ENCODE measurements around the gene CTXND2. TPM values are rescaled to one million over a fixed set of nuclear protein-coding genes. Genes with fewer than 3 reads are reported as not detected.
A peak's percentile ranks its signal among the peaks of the same experiment; 100 is the strongest.
"Not testable (repeated sequence)": the region's sequence is repeated elsewhere in the genome, so short reads cannot be mapped to it uniquely, and the experiment has no call there.

The CTXND2 gene
- total RNA-seq, result not detected in 2 replicates

DNA sequence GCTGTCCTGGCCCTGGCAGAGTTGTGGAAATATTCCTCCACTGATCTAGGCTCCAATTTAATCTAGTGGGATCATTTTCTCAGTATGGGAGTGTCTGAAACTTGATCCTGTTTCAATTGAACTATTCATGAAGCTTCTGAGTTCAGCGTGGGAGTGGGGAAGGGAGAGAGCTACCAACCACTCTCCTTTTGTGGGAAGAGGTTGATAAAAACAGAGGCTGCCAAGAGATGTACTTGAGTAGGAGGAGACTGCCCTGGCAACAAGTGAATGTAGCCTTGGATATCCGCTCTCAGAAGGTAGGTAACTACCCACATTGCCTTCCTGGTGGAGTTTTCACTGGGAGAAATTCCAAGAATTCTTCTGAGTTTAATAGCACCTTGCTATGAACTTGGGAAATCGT lies at the start of gene CTXND2:
TSS of gene CTXND2 (plus strand) at position 119 of the 400 bp plus-strand sequence. CDS start 25,179 bp downstream, outside the sequence.
- peak; percentile 21 for DNase-seq (ENCODE audit: low read depth)
- Histone ChIP-seq H3K36me3 (ENCODE audit: control insufficient read depth, insufficient read depth, low read length) (no peaks in the 10 kb centered on the region), H3K27me3 (ENCODE audit: control insufficient read depth, insufficient read depth, low read length) (no peaks in the 10 kb centered on the region), H3K4me3 (ENCODE audit: low read depth, low read length) (no peak within 1 kb of the TSS)
- TF ChIP-seq, protein P1, sequence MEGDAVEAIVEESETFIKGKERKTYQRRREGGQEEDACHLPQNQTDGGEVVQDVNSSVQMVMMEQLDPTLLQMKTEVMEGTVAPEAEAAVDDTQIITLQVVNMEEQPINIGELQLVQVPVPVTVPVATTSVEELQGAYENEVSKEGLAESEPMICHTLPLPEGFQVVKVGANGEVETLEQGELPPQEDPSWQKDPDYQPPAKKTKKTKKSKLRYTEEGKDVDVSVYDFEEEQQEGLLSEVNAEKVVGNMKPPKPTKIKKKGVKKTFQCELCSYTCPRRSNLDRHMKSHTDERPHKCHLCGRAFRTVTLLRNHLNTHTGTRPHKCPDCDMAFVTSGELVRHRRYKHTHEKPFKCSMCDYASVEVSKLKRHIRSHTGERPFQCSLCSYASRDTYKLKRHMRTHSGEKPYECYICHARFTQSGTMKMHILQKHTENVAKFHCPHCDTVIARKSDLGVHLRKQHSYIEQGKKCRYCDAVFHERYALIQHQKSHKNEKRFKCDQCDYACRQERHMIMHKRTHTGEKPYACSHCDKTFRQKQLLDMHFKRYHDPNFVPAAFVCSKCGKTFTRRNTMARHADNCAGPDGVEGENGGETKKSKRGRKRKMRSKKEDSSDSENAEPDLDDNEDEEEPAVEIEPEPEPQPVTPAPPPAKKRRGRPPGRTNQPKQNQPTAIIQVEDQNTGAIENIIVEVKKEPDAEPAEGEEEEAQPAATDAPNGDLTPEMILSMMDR (IDR thresholded peaks at IDR 0.05; ENCODE audit: insufficient read depth, low read length, poor library complexity, severe bottlenecking), result no peak

DNA sequence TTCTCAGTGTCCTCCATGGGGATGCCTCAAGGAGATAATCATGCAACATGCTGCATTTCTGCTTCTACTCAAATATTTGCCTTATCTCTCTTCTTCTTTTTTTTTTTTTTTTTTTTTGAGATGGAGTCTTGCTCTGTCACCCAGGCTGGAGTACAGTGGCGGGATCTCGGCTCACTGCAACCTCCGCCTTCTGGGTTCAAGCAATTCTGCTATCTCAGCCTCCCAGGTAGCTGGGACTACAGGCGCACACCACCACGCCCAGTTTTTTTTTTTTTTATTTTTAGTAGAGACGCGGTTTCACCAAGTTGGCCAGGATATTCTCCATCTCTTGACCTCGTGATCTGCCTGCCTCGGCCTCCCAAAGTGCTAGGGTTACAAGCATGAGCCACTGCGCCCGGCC lies 46.1 kb upstream of the CTXND2 start:
- not testable (repeated sequence) for H3K36me3 ChIP-seq (ENCODE audit: control insufficient read depth, insufficient read depth, low read length); DNase-seq (ENCODE audit: low read depth); H3K27me3 ChIP-seq (ENCODE audit: control insufficient read depth, insufficient read depth, low read length); H3K4me3 ChIP-seq (ENCODE audit: low read depth, low read length)

DNA sequence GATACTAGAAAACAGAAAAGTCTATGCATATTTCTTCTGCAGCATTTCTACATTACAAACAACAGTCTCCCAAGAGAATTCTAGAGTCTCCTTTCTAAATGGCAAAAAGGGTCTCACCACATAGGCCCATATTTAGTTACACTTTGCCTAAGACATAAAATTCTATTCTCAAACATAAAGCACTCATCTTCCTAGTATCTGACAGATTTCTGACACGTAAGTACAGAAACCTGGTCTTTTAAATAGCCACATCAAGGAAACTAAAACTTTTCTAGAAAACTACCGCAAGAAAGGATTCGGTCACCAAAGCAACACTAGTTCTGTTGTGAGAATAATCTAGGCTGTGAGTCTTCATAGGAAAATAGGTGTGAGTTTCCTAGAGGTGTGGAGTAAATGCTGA lies 45.3 kb upstream of the CTXND2 start:
- Histone ChIP-seq H3K27me3 (ENCODE audit: control insufficient read depth, insufficient read depth, low read length) (no peaks in the 10 kb centered on the region), H3K4me3 (ENCODE audit: low read depth, low read length) (no peak overlapping the region), H3K36me3 (ENCODE audit: control insufficient read depth, insufficient read depth, low read length) (peaks cover 1% of the 10 kb centered on the region)
- TF ChIP-seq, protein P1 (IDR thresholded peaks at IDR 0.05; ENCODE audit: insufficient read depth, low read length, poor library complexity, severe bottlenecking), result no peak
- DNase-seq (ENCODE audit: low read depth), result no peak

DNA sequence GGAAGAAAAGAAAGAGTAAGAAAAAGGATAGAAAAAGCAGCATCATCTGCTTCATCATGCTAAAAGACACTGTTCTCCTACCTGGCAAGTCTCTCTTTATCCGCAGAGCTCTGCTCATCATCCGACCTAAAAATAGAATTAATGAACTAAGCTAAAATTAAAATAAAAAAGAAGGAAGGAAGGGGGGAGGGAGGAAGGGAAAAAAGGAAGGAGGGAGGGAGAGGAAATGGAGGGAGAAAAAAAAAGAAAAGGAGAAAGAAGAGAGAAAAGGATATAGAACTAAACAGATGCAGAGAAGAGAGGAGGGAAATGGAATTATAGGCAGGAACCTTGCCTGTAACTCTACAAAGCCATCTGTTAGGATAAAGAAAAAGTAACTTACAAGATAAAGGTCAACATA lies 44.6 kb upstream of the CTXND2 start:
- Histone ChIP-seq H3K4me3 (ENCODE audit: low read depth, low read length) (no peak overlapping the region), H3K27me3 (ENCODE audit: control insufficient read depth, insufficient read depth, low read length) (no peaks in the 10 kb centered on the region), H3K36me3 (ENCODE audit: control insufficient read depth, insufficient read depth, low read length) (peaks cover 1% of the 10 kb centered on the region)
- no peak for DNase-seq (ENCODE audit: low read depth)
- TF ChIP-seq, protein P1 (IDR thresholded peaks at IDR 0.05; ENCODE audit: insufficient read depth, low read length, poor library complexity, severe bottlenecking), result no peak

DNA sequence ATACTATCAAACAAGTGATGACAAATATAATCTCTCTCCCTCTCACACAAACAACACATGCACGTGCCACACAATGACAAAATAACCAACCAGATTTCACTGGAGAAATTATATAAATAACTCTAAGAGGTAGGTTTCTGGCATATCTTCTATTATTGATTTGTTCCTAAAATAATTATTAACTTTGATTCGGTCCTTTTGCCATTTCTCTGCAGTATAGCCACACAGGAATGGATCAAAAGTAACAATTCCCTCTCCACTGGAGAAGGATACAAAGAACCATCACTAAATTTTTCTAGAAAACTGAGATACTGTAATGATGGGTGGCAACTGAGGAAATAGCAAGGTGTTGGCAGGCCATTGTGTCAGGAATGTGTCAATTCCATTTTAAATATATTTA lies 44.0 kb upstream of the CTXND2 start:
- H3K4me3 ChIP-seq (ENCODE audit: low read depth, low read length), result no peak overlapping the region
- no peak for DNase-seq (ENCODE audit: low read depth)
- TF ChIP-seq, protein P1 (IDR thresholded peaks at IDR 0.05; ENCODE audit: insufficient read depth, low read length, poor library complexity, severe bottlenecking), result no peak
- H3K36me3 ChIP-seq (ENCODE audit: control insufficient read depth, insufficient read depth, low read length), result peaks cover 1% of the 10 kb centered on the region
- no peaks in the 10 kb centered on the region for H3K27me3 ChIP-seq (ENCODE audit: control insufficient read depth, insufficient read depth, low read length)

DNA sequence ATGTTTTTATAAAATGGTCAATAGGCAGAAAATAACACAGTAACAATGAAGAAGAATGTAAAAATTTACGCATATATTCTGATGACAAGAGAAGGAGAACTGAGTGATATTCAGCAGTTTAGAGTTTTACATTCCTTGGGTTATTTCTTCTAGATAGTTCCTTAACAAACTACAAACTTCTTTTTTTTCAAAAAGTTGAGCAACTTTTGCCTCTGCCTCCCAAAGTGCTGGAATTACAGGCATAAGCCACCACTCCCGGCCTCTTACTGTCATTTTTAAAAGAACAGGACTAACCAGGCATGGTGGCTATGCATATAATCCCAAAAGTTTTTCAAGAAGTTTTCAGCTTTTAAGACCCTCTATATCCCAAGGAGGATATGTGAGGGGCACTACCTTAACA lies 43.5 kb upstream of the CTXND2 start:
- TF ChIP-seq, protein P1 (IDR thresholded peaks at IDR 0.05; ENCODE audit: insufficient read depth, low read length, poor library complexity, severe bottlenecking), result no peak
- Histone ChIP-seq H3K36me3 (ENCODE audit: control insufficient read depth, insufficient read depth, low read length) (peaks cover 1% of the 10 kb centered on the region), H3K27me3 (ENCODE audit: control insufficient read depth, insufficient read depth, low read length) (no peaks in the 10 kb centered on the region), H3K4me3 (ENCODE audit: low read depth, low read length) (no peak overlapping the region)
- DNase-seq (ENCODE audit: low read depth), result no peak
